Measurements from ENCODE around the gene MYOF.

The MYOF gene

GRCh38 chr10:93259126-93259525 lies 223.0 kb downstream of the MYOF start:
- no peak overlapping the region for H3K27ac ChIP-seq
- TF ChIP-seq CTCF (conservative IDR thresholded peaks at IDR 0.05) (no peak), ZFX (IDR thresholded peaks at IDR 0.05) (no peak)

Data from C4-2B (cell line).